GM12878 (cell line): ENCODE results near the gene CTIF. TPM values are rescaled to one million over a fixed set of nuclear protein-coding genes. Genes with fewer than 3 reads are reported as not detected.

Experiments
- ATAC-seq: fragments of 200-7000 bp; cut with Tn5 transposase; 3 replicates; pipeline ENCODE4 v1.9.1; 2020; ENCODE audit warnings: mild to moderate bottlenecking, moderate library complexity
- BruUV-seq: library from RNA; stranded (reverse); fragments of 400-500 nt; replicated peaks from 2 replicates; lab custom pipeline; 2021; lab: Mats Ljungman, UMichigan
- CTCF ChIA-PET: fragments of 300-600 bp; sonication (Branson Sonifier 250); formaldehyde crosslinking; extraction: SDS; loops from one replicate; lab custom pipeline; 2021; ENCODE audit warnings: inconsistent platforms; lab: Yijun Ruan, JAX
- POLR2A ChIA-PET: fragments of 350-600 bp; formaldehyde crosslinking; extraction: SDS; loops from one replicate; lab custom pipeline; 2021; ENCODE audit warnings: inconsistent platforms; lab: Charles Lee
- RAD21 ChIA-PET: fragments of 300-600 bp; sonication (Branson Sonifier 250); formaldehyde crosslinking; loops from one replicate; lab custom pipeline; 2023; ENCODE audit warnings: antibody characterized with exemption; ENCODE audit not compliant: unreplicated experiment; lab: Charles Lee
- SMC1A ChIA-PET: fragments of 300-600 bp; sonication (Branson Sonifier 250); formaldehyde crosslinking; loops from one replicate; lab custom pipeline; 2023; ENCODE audit not compliant: unreplicated experiment, uncharacterized antibody; lab: Charles Lee
- DNase-seq: peaks from one replicate; pipeline ENCODE4 v3.0.0-alpha.2; 2011; ENCODE audit warnings: low read depth, low spot score
- FAIRE-seq: peaks from 3 replicates; lab custom pipeline; 2011; peaks lifted over from hg19 to GRCh38; lab: Jason Lieb, UNC
- H2AFZ ChIP-seq: 2 replicates; pipeline ENCODE4 v1.6.0; 2011; ENCODE audit warnings: low read depth, low read length, control low read depth; ENCODE audit not compliant: control insufficient read depth
- H3K27ac ChIP-seq: 2 replicates; pipeline ENCODE4 v1.5.1; 2011; ENCODE audit warnings: control low read depth; ENCODE audit not compliant: control insufficient read depth, insufficient read depth
- H3K27me3 ChIP-seq, 2 experiments: replicated peaks in 1 of 2; 2 replicates each; pipeline versions ENCODE4 v1.6.0 to v1.6.1; 2011; ENCODE audit warnings: low read length in 1 of 2; ENCODE audit not compliant: control insufficient read depth in 2 of 2, insufficient read depth in 2 of 2
- H3K36me3 ChIP-seq, 2 experiments: 2 replicates each; pipeline ENCODE4 v1.5.1; 2011; ENCODE audit warnings: low read length in 1 of 2; ENCODE audit not compliant: control insufficient read depth in 2 of 2, insufficient read depth in 2 of 2
- H3K4me1 ChIP-seq: 2 replicates; pipeline ENCODE4 v1.6.1; 2011; ENCODE audit warnings: mild to moderate bottlenecking, low read length, moderate library complexity, mixed read lengths; ENCODE audit not compliant: control insufficient read depth, insufficient read depth
- H3K4me2 ChIP-seq: 2 replicates; pipeline ENCODE4 v1.6.0; 2011; ENCODE audit warnings: control low read depth; ENCODE audit not compliant: control insufficient read depth, insufficient read depth
- H3K4me3 ChIP-seq: fragments of 200-600 bp; sonication (generic); 2 replicates; pipeline ENCODE4 v1.5.1; 2016
- H3K79me2 ChIP-seq: 2 replicates; pipeline ENCODE4 v1.6.0; 2011; ENCODE audit warnings: low read length; ENCODE audit not compliant: control insufficient read depth, insufficient read depth
- H3K9ac ChIP-seq: 2 replicates; pipeline ENCODE4 v1.8.0; 2011; ENCODE audit warnings: low read length, control low read depth, mixed read lengths; ENCODE audit not compliant: control insufficient read depth, insufficient read depth
- H3K9me3 ChIP-seq: replicated peaks from 3 replicates; pipeline ENCODE4 v1.5.1; 2011; ENCODE audit warnings: mild to moderate bottlenecking, low read length; ENCODE audit not compliant: control insufficient read depth, insufficient read depth
- H4K20me1 ChIP-seq: 2 replicates; pipeline ENCODE4 v1.6.0; 2011; ENCODE audit not compliant: control insufficient read depth, insufficient read depth
- CUX1 ChIP-seq: IDR thresholded peaks from 2 replicates; pipeline ENCODE4 v1.6.1; 2012; ENCODE audit warnings: improper control_type of control experiment, low read depth, low read length; ENCODE audit not compliant: insufficient replicate concordance
- E4F1 ChIP-seq: fragments of 450-650 bp; IDR thresholded peaks from 2 replicates; pipeline ENCODE4 v1.6.1; 2018; ENCODE audit warnings: borderline replicate concordance, mild to moderate bottlenecking; ENCODE audit not compliant: partially characterized antibody
- WGBS: methylation state at CpG from one replicate; pipeline ENCODE4 v1.1.6; 2016; ENCODE audit warnings: low lambda C conversion rate; ENCODE audit not compliant: insufficient replicate concordance, insufficient coverage; ENCODE audit errors: missing lambda C conversion rate; 5-methylcytosine and 5-hydroxymethylcytosine counted together
- in situ Hi-C: fragments of 300-500 bp; cut with MboI; formaldehyde crosslinking; loops from 9 replicates; pipeline ENCODE4 v1.14.3; 2018; ENCODE audit warnings: mixed read lengths
- intact Hi-C: fragments of 100-400 bp; cut with micrococcal nuclease; formaldehyde crosslinking; loops from one replicate; pipeline ENCODE4 v1.14.2; 2022; ENCODE audit not compliant: unreplicated experiment
- polyA plus RNA-seq, 11 experiments: library from polyadenylated mRNA; depleted of rRNA in 4 of 11; unstranded in 6 of 11; stranded (reverse) in 5 of 11; fragments of >200 nt; fragmentation: Nextera tagmentation in 4 of 11; fragmentation: Illumina TruSeq in 1 of 11; extraction: Ambion mirVana in 4 of 11; extraction: Trizol in 1 of 11; gene quantifications; 1 replicate in 1 of 11; 2 replicates in 10 of 11; pipeline versions ENCODE4 v1.2.1 to v1.2.3, GENCODE V29; 2011 to 2016; ENCODE audit warnings: inconsistent platforms in 2 of 11, missing spikeins in 2 of 11, low read depth in 1 of 11
- total RNA-seq, 4 experiments: library from RNA; depleted of rRNA in 3 of 4; stranded (reverse); fragments of >200 nt in 3 of 4; fragmentation: Illumina TruSeq in 1 of 4; extraction: Trizol in 1 of 4; gene quantifications; 2 replicates each; pipeline versions ENCODE4 v1.2.1 to v1.2.3, GENCODE V29; 2013 to 2021

Gene CTIF
- total and polyA plus RNA-seq, 10 of the 15 experiments (the other 5 are each of a cell fraction or from before 2014, with no cell fraction given): 0.06 to 11.6 (median 2.5) TPM

- TF ChIP-seq E4F1: no peak
- TF ChIP-seq, all 136 proteins: peak for 0
Measured at GRCh38 chr18:48589797-48590519, 51.1 kb downstream of the CTIF start (continued).

GRCh38 chr18:48590678-48591077, 51.8 kb downstream of the CTIF start:
- TF ChIP-seq CUX1: no peak
- Histone ChIP-seq H3K4me3 (no peak overlapping the region), H3K4me1 (no peaks in the 10 kb centered on the region), H4K20me1 (no peaks in the 10 kb centered on the region), H3K27ac (no peak overlapping the region), H3K36me3 (no peaks in the 10 kb centered on the region), H3K27me3 (no peaks in the 10 kb centered on the region), H3K79me2 (no peaks in the 10 kb centered on the region), H3K9me3 (no peaks in the 10 kb centered on the region), H2AFZ (no peak overlapping the region), H3K4me2 (no peak overlapping the region), H3K9ac (no peak overlapping the region)
- DNase-seq (no peak), ATAC-seq (no peak), FAIRE-seq (no peak)
- ChIA-PET RAD21 (no interaction called here), SMC1A (no interaction called here), POLR2A (no interaction called here), CTCF (interaction anchor here (0.6 kb wide), 1 partner anchor 592 kb away, joined by 5 read pairs; no protein-coding TSS in a partner anchor)
- intact Hi-C loops (no loop called here), in situ Hi-C loops (no loop called here)
- WGBS: 56% methylated on average over 5 of the region's 5 CpGs
- BruUV-seq: no TSS peak
